ENCODE data around the gene FOXN3.
"Not testable (repeated sequence)": the region's sequence is repeated elsewhere in the genome, so short reads cannot be mapped to it uniquely, and the experiment has no call there.

FOXN3 gene

GRCh38 chr14:89270439-89271227, 146.4 kb downstream of the FOXN3 start:
- no peak for DNase-seq

GRCh38 chr14:89269404-89269803, 147.6 kb downstream of the FOXN3 start:
- DNase-seq, result no peak

GRCh38 chr14:89268514-89268913, 148.5 kb downstream of the FOXN3 start:
- DNase-seq, result peak; percentile 37

- DNase-seq, result no peak
These were observed 149.4 kb downstream of the FOXN3 start for GRCh38 chr14:89267656-89268055.

- DNase-seq, result peak; percentile 46
These were observed 149.9 kb downstream of the FOXN3 start for GRCh38 chr14:89267163-89267562.

- peak; percentile 30 for DNase-seq
These were observed 150.3 kb downstream of the FOXN3 start for GRCh38 chr14:89266754-89267153.

- peak; percentile 41 for DNase-seq
These were observed 151.8 kb downstream of the FOXN3 start for GRCh38 chr14:89265234-89265633.

- peak; percentile 52 for DNase-seq
These were observed 152.7 kb downstream of the FOXN3 start for GRCh38 chr14:89264196-89264800.

GRCh38 chr14:89262041-89262440, 155.0 kb downstream of the FOXN3 start:
- DNase-seq, result peak; percentile 21

GRCh38 chr14:89260898-89261297, 156.1 kb downstream of the FOXN3 start:
- peak; percentile 33 for DNase-seq

- DNase-seq, result peak; percentile 47
These were observed 157.0 kb downstream of the FOXN3 start for GRCh38 chr14:89259951-89260609.

- no peak for DNase-seq
These were observed 158.2 kb downstream of the FOXN3 start for GRCh38 chr14:89258728-89259273.

GRCh38 chr14:89256951-89257350, 160.1 kb downstream of the FOXN3 start:
- no peak for DNase-seq

GRCh38 chr14:89256283-89256682, 160.8 kb downstream of the FOXN3 start:
- DNase-seq, result no peak

- no peak for DNase-seq
These were observed 161.2 kb downstream of the FOXN3 start for GRCh38 chr14:89255852-89256251.

- DNase-seq, result no peak
These were observed 162.0 kb downstream of the FOXN3 start for GRCh38 chr14:89255012-89255411.

- no peak for DNase-seq
These were observed 162.7 kb downstream of the FOXN3 start for GRCh38 chr14:89254166-89254909.

- no peak for DNase-seq
These were observed 164.0 kb downstream of the FOXN3 start for GRCh38 chr14:89252887-89253532.

- DNase-seq, result no peak
These were observed 166.0 kb downstream of the FOXN3 start for GRCh38 chr14:89251061-89251460.

- DNase-seq, result not testable (repeated sequence)
These were observed 166.4 kb downstream of the FOXN3 start for GRCh38 chr14:89250655-89250975.

GRCh38 chr14:89249972-89250654, 166.9 kb downstream of the FOXN3 start:
- DNase-seq, result no peak

Data from activated CD8-positive, alpha-beta memory T cell treated with anti-CD3 and anti-CD28 coated beads for 24 hours (primary cell).